HG03060 (cell line): ENCODE measurements around the gene SFTPB.

ENCODE experiments used
- ATAC-seq: cut with Tn5 transposase; IDR thresholded peaks from one replicate; pipeline ENCODE4 v1.9.1; 2021; ENCODE audit warnings: low read depth, moderate number of reproducible peaks; ENCODE audit not compliant: unreplicated experiment

The SFTPB gene

GRCh38 chr2:85703329-85703728 is 35.3 kb upstream of the SFTPB start:
- ATAC-seq, result no peak

- no peak for ATAC-seq
These were observed 34.8 kb upstream of the SFTPB start for GRCh38 chr2:85702800-85703199.

GRCh38 chr2:85702172-85702571 is 34.2 kb upstream of the SFTPB start:
- no peak for ATAC-seq

GRCh38 chr2:85699325-85699724 is 31.3 kb upstream of the SFTPB start:
- no peak for ATAC-seq

GRCh38 chr2:85698880-85699254 is 30.9 kb upstream of the SFTPB start:
- ATAC-seq, result no peak

GRCh38 chr2:85698184-85698879 is 30.3 kb upstream of the SFTPB start:
- no peak for ATAC-seq

- ATAC-seq, result no peak
These were observed 29.7 kb upstream of the SFTPB start for GRCh38 chr2:85697716-85698115.

GRCh38 chr2:85697096-85697495 is 29.1 kb upstream of the SFTPB start:
- no peak for ATAC-seq

- ATAC-seq, result no peak
These were observed 28.0 kb upstream of the SFTPB start for GRCh38 chr2:85695691-85696668.

GRCh38 chr2:85695121-85695520 is 27.1 kb upstream of the SFTPB start:
- no peak for ATAC-seq

GRCh38 chr2:85694052-85695025 is 26.3 kb upstream of the SFTPB start, which contains the start of gene GNLY:
Gene GNLY (plus strand): TSS chr2:85694358. CDS start chr2:85694419, 61 bp downstream.
- no peak for ATAC-seq

- no peak for ATAC-seq
These were observed 24.1 kb upstream of the SFTPB start for GRCh38 chr2:85692039-85692645.

- ATAC-seq, result no peak
These were observed 22.9 kb upstream of the SFTPB start for GRCh38 chr2:85690932-85691331.

- no peak for ATAC-seq
These were observed 16.8 kb upstream of the SFTPB start for GRCh38 chr2:85684806-85685205.

- ATAC-seq, result no peak
These were observed 16.4 kb upstream of the SFTPB start for GRCh38 chr2:85684380-85684779.

- no peak for ATAC-seq
These were observed 14.4 kb upstream of the SFTPB start for GRCh38 chr2:85682378-85682777.

- ATAC-seq, result no peak
These were observed 13.8 kb upstream of the SFTPB start for GRCh38 chr2:85681776-85682175.

- ATAC-seq, result no peak
These were observed 13.4 kb upstream of the SFTPB start for GRCh38 chr2:85681372-85681763.

GRCh38 chr2:85680707-85681371 is 12.8 kb upstream of the SFTPB start:
- ATAC-seq, result no peak
